SK-N-SH treated with all-trans-retinoic acid at 6 μM for 48 hours (cell line): ENCODE results near the gene MAP2K4.

Source experiments
- ATAC-seq: fragments of 200-7000 bp; cut with Tn5 transposase; 3 replicates; pipeline ENCODE4 v1.9.1; 2020; ENCODE audit warnings: mild to moderate bottlenecking, moderate library complexity
- BACH2 ChIP-seq: fragments of 250-450 bp; sonication (Bioruptor Pico); IDR thresholded peaks from 2 replicates; pipeline ENCODE4 v1.9.0; 2021; ENCODE audit warnings: mild to moderate bottlenecking, borderline replicate concordance
- ESRRG ChIP-seq: fragments of 250-450 bp; sonication (Bioruptor Pico); IDR thresholded peaks from 2 replicates; pipeline ENCODE4 v1.6.1; 2021; ENCODE audit warnings: mild to moderate bottlenecking
- ISL1 ChIP-seq: fragments of 250-450 bp; sonication (Bioruptor Pico); IDR thresholded peaks from 2 replicates; pipeline ENCODE4 v2.1.2; 2022; ENCODE audit warnings: mild to moderate bottlenecking, moderate library complexity
- OSR1 ChIP-seq: fragments of 250-450 bp; sonication (Bioruptor Pico); IDR thresholded peaks from 2 replicates; pipeline ENCODE4 v1.8.0; 2022; ENCODE audit warnings: moderate library complexity, mild to moderate bottlenecking, inconsistent platforms
- RARB ChIP-seq: fragments of 250-450 bp; sonication (Bioruptor Pico); IDR thresholded peaks from 2 replicates; pipeline ENCODE4 v1.8.0; 2021; ENCODE audit warnings: mild to moderate bottlenecking, moderate library complexity
- TCF4 ChIP-seq: fragments of 250-450 bp; sonication (Bioruptor Pico); IDR thresholded peaks from 2 replicates; pipeline ENCODE4 v1.8.0; 2021; ENCODE audit warnings: mild to moderate bottlenecking, moderate library complexity, borderline replicate concordance
- TOX ChIP-seq: fragments of 250-450 bp; sonication (Bioruptor Pico); IDR thresholded peaks from 2 replicates; pipeline ENCODE4 v1.8.0; 2021; ENCODE audit warnings: mild to moderate bottlenecking, moderate library complexity, borderline replicate concordance
- ZC3H10 ChIP-seq: fragments of 250-450 bp; sonication (Bioruptor Pico); IDR thresholded peaks from 2 replicates; pipeline ENCODE4 v1.5.1; 2021; ENCODE audit warnings: mild to moderate bottlenecking, moderate library complexity
- ZFP3 ChIP-seq: fragments of 250-450 bp; sonication (Bioruptor Pico); IDR thresholded peaks from 2 replicates; pipeline ENCODE4 v1.5.0; 2020; ENCODE audit warnings: mild to moderate bottlenecking, moderate library complexity
- ZNF70 ChIP-seq: fragments of 450-650 bp; formaldehyde crosslinking; IDR thresholded peaks from 2 replicates; pipeline ENCODE4 v1.5.0; 2020; ENCODE audit warnings: mild to moderate bottlenecking, moderate library complexity
- TF ChIP-seq, protein P1 (sequence below): fragments of 250-450 bp; sonication (Bioruptor Pico); IDR thresholded peaks from 2 replicates; pipeline ENCODE4 v1.5.0; 2020; ENCODE audit warnings: mild to moderate bottlenecking, moderate library complexity
- TF ChIP-seq, protein P2 (sequence below): fragments of 250-450 bp; sonication (Bioruptor Pico); IDR thresholded peaks from 2 replicates; pipeline ENCODE4 v1.5.1; 2021; ENCODE audit warnings: mild to moderate bottlenecking, moderate library complexity
- TF ChIP-seq, protein P3 (sequence below): fragments of 250-450 bp; sonication (Bioruptor Pico); IDR thresholded peaks from 2 replicates; pipeline ENCODE4 v1.5.1; 2020; ENCODE audit warnings: low read depth, mild to moderate bottlenecking, moderate library complexity

The MAP2K4 gene

DNA sequence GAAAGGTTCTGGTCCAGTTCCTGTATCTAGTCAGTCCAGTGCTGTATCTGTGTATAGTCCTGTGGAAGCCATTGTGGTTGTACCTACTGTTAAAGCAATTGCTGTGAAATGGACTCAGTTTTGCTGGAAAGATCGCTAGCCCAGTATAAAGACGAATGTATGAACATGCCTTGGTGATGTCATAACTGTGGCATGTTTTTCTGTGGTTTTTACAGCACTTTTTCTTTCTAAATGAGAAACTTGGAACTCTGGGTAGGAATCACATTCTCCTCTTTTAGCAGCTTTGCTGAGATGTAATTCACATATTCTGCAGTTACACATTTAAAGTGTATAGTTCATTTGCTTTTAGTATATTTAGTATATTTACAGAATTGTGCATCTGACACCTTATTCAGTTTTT lies 58.1 kb downstream of the MAP2K4 start:
- TF ChIP-seq RARB (CRISPR knock-in tag) = no peak
- TF ChIP-seq BACH2 = no peak
- no peak for TF ChIP-seq ISL1 (CRISPR knock-in tag)
- TF ChIP-seq, protein P1, sequence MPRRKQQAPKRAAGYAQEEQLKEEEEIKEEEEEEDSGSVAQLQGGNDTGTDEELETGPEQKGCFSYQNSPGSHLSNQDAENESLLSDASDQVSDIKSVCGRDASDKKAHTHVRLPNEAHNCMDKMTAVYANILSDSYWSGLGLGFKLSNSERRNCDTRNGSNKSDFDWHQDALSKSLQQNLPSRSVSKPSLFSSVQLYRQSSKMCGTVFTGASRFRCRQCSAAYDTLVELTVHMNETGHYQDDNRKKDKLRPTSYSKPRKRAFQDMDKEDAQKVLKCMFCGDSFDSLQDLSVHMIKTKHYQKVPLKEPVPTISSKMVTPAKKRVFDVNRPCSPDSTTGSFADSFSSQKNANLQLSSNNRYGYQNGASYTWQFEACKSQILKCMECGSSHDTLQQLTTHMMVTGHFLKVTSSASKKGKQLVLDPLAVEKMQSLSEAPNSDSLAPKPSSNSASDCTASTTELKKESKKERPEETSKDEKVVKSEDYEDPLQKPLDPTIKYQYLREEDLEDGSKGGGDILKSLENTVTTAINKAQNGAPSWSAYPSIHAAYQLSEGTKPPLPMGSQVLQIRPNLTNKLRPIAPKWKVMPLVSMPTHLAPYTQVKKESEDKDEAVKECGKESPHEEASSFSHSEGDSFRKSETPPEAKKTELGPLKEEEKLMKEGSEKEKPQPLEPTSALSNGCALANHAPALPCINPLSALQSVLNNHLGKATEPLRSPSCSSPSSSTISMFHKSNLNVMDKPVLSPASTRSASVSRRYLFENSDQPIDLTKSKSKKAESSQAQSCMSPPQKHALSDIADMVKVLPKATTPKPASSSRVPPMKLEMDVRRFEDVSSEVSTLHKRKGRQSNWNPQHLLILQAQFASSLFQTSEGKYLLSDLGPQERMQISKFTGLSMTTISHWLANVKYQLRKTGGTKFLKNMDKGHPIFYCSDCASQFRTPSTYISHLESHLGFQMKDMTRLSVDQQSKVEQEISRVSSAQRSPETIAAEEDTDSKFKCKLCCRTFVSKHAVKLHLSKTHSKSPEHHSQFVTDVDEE (CRISPR knock-in tag) = no peak
- no peak for TF ChIP-seq ESRRG
- TF ChIP-seq, protein P2, sequence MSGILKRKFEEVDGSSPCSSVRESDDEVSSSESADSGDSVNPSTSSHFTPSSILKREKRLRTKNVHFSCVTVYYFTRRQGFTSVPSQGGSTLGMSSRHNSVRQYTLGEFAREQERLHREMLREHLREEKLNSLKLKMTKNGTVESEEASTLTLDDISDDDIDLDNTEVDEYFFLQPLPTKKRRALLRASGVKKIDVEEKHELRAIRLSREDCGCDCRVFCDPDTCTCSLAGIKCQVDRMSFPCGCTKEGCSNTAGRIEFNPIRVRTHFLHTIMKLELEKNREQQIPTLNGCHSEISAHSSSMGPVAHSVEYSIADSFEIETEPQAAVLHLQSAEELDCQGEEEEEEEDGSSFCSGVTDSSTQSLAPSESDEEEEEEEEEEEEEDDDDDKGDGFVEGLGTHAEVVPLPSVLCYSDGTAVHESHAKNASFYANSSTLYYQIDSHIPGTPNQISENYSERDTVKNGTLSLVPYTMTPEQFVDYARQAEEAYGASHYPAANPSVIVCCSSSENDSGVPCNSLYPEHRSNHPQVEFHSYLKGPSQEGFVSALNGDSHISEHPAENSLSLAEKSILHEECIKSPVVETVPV (CRISPR knock-in tag) = no peak
- TF ChIP-seq ZNF70 (CRISPR knock-in tag) = no peak
- ATAC-seq = peak; percentile 65

DNA sequence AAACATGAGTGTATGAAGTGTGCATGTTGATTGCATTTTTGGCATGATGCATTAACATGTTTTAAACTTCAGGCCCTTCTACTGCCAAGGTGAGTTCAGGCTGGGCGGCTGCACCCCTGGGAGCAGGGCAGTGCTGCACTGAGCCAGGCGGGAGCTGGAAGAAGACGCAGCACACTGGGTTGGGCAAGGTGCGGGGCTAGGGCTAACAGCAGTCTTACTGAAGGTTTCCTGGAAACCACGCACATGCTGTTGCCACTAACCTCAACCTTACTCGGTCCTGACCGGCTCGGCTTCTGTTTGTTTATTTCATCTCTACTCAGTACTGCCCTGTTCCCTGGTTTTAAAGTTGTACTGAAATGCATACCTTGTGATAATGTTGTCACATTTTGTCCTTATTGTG lies 61.0 kb downstream of the MAP2K4 start:
- TF ChIP-seq TCF4 (CRISPR knock-in tag) (no peak), RARB (CRISPR knock-in tag) (no peak)
- TF ChIP-seq, protein P1 (CRISPR knock-in tag) = no peak
- TF ChIP-seq, protein P3, sequence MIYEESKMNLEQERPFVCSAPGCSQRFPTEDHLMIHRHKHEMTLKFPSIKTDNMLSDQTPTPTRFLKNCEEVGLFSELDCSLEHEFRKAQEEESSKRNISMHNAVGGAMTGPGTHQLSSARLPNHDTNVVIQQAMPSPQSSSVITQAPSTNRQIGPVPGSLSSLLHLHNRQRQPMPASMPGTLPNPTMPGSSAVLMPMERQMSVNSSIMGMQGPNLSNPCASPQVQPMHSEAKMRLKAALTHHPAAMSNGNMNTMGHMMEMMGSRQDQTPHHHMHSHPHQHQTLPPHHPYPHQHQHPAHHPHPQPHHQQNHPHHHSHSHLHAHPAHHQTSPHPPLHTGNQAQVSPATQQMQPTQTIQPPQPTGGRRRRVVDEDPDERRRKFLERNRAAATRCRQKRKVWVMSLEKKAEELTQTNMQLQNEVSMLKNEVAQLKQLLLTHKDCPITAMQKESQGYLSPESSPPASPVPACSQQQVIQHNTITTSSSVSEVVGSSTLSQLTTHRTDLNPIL (CRISPR knock-in tag) = no peak
- no peak for ATAC-seq

DNA sequence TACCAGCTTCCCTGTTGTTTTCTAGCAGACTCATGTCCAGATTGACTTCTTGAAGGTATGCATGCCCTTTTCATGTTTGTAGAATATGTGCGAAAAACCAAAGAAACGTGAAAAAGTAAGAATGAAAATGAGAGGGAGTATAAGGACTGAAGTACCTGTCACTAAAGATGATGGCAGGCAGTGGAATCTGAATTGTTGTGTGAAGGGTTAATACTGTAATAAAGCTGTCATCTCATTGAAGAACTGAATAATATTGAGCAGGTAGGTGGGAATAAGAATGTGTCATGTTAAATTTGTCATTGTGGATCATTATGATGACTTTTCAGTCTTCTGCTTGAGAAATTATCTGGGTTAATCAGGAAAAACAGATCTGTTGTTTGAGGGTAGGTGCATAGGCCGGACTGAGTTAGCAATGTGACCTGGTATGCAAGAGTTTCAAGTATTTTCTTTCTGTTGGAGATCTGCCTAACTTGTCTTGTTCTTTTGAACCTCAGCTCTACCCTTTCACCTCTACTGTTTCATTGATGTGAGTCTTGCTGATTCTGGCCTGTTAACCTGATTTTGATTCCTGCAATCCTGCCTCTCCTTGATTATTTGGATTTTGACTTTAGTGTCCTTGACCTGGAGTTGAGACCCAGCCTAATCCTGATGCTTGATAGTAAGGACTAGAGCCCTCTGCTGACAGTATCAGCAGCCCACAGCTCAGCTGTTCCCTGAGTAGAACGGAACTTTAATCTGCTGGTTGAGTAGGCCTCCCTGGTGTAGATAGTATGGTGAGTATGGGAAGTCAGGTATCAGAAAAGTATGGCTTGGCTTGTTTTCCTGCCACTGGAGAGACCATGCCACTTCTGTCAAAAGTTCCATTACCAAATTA lies 64.6 kb downstream of the MAP2K4 start:
- no peak for ATAC-seq
- TF ChIP-seq ZC3H10 = no peak
- no peak for TF ChIP-seq ZNF70 (CRISPR knock-in tag)

DNA sequence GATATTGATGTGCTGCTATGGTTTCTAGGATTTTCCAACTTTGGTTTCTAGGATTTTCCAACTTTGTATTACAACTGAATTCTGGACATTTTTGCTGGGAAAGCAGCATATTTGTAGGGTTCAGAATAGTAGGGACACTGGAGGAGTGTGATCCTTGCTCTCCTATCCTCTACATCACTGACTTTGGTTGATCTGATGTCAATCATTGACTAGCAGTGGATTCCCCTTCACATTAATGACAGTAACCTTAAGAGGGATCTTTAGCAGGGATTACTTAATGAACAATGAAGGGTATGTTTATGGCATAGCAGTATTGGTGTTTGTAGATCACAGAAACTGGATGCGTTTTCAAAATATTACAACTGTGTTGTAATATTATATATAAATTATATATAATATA lies 67.4 kb downstream of the MAP2K4 start:
- TF ChIP-seq, protein P1 (CRISPR knock-in tag) = no peak
- TF ChIP-seq ZFP3 (no peak), ISL1 (CRISPR knock-in tag) (no peak), OSR1 (CRISPR knock-in tag) (no peak), TOX (CRISPR knock-in tag) (no peak)
- ATAC-seq = no peak
